GM12878 (cell line): ENCODE measurements around the gene RAB44. TPM values are rescaled to one million over a fixed set of nuclear protein-coding genes. Genes with fewer than 3 reads are reported as not detected.
A peak's percentile ranks its signal among the peaks of the same experiment; 100 is the strongest.

Experiments
- ATAC-seq: fragments of 200-7000 bp; cut with Tn5 transposase; 3 replicates; pipeline ENCODE4 v1.9.1; 2020; ENCODE audit warnings: mild to moderate bottlenecking, moderate library complexity
- BruUV-seq: library from RNA; stranded (reverse); fragments of 400-500 nt; replicated peaks from 2 replicates; lab custom pipeline; 2021; lab: Mats Ljungman, UMichigan
- CTCF ChIA-PET: fragments of 300-600 bp; sonication (Branson Sonifier 250); formaldehyde crosslinking; extraction: SDS; loops from one replicate; lab custom pipeline; 2021; ENCODE audit warnings: inconsistent platforms; lab: Yijun Ruan, JAX
- POLR2A ChIA-PET: fragments of 350-600 bp; formaldehyde crosslinking; extraction: SDS; loops from one replicate; lab custom pipeline; 2021; ENCODE audit warnings: inconsistent platforms; lab: Charles Lee
- RAD21 ChIA-PET: fragments of 300-600 bp; sonication (Branson Sonifier 250); formaldehyde crosslinking; loops from one replicate; lab custom pipeline; 2023; ENCODE audit warnings: antibody characterized with exemption; ENCODE audit not compliant: unreplicated experiment; lab: Charles Lee
- SMC1A ChIA-PET: fragments of 300-600 bp; sonication (Branson Sonifier 250); formaldehyde crosslinking; loops from one replicate; lab custom pipeline; 2023; ENCODE audit not compliant: unreplicated experiment, uncharacterized antibody; lab: Charles Lee
- DNase-seq: peaks from one replicate; pipeline ENCODE4 v3.0.0-alpha.2; 2011; ENCODE audit warnings: low read depth, low spot score
- FAIRE-seq: peaks from 3 replicates; lab custom pipeline; 2011; peaks lifted over from hg19 to GRCh38; lab: Jason Lieb, UNC
- H2AFZ ChIP-seq: 2 replicates; pipeline ENCODE4 v1.6.0; 2011; ENCODE audit warnings: low read depth, low read length, control low read depth; ENCODE audit not compliant: control insufficient read depth
- H3K27ac ChIP-seq: 2 replicates; pipeline ENCODE4 v1.5.1; 2011; ENCODE audit warnings: control low read depth; ENCODE audit not compliant: control insufficient read depth, insufficient read depth
- H3K27me3 ChIP-seq, 2 experiments: replicated peaks in 1 of 2; 2 replicates each; pipeline versions ENCODE4 v1.6.0 to v1.6.1; 2011; ENCODE audit warnings: low read length in 1 of 2; ENCODE audit not compliant: control insufficient read depth in 2 of 2, insufficient read depth in 2 of 2
- H3K36me3 ChIP-seq, 2 experiments: 2 replicates each; pipeline ENCODE4 v1.5.1; 2011; ENCODE audit warnings: low read length in 1 of 2; ENCODE audit not compliant: control insufficient read depth in 2 of 2, insufficient read depth in 2 of 2
- H3K4me1 ChIP-seq: 2 replicates; pipeline ENCODE4 v1.6.1; 2011; ENCODE audit warnings: mild to moderate bottlenecking, low read length, moderate library complexity, mixed read lengths; ENCODE audit not compliant: control insufficient read depth, insufficient read depth
- H3K4me2 ChIP-seq: 2 replicates; pipeline ENCODE4 v1.6.0; 2011; ENCODE audit warnings: control low read depth; ENCODE audit not compliant: control insufficient read depth, insufficient read depth
- H3K4me3 ChIP-seq: fragments of 200-600 bp; sonication (generic); 2 replicates; pipeline ENCODE4 v1.5.1; 2016
- H3K79me2 ChIP-seq: 2 replicates; pipeline ENCODE4 v1.6.0; 2011; ENCODE audit warnings: low read length; ENCODE audit not compliant: control insufficient read depth, insufficient read depth
- H3K9ac ChIP-seq: 2 replicates; pipeline ENCODE4 v1.8.0; 2011; ENCODE audit warnings: low read length, control low read depth, mixed read lengths; ENCODE audit not compliant: control insufficient read depth, insufficient read depth
- H3K9me3 ChIP-seq: replicated peaks from 3 replicates; pipeline ENCODE4 v1.5.1; 2011; ENCODE audit warnings: mild to moderate bottlenecking, low read length; ENCODE audit not compliant: control insufficient read depth, insufficient read depth
- H4K20me1 ChIP-seq: 2 replicates; pipeline ENCODE4 v1.6.0; 2011; ENCODE audit not compliant: control insufficient read depth, insufficient read depth
- BMI1 ChIP-seq: fragments of 450-650 bp; IDR thresholded peaks from 2 replicates; pipeline ENCODE4 v1.6.1; 2016; ENCODE audit warnings: mild to moderate bottlenecking, moderate library complexity, borderline replicate concordance
- ETV6 ChIP-seq, 2 experiments: fragments of 450-650 bp in 1 of 2; IDR thresholded peaks in 1 of 2; conservative IDR thresholded peaks in 1 of 2; 2 replicates each; pipeline ENCODE4 v1.6.1; 2014; ENCODE audit warnings: antibody characterized with exemption in 1 of 2, borderline replicate concordance in 1 of 2, low read depth in 1 of 2, mild to moderate bottlenecking in 1 of 2, moderate library complexity in 1 of 2
- GATAD2B ChIP-seq: fragments of 450-650 bp; conservative IDR thresholded peaks from 2 replicates; pipeline ENCODE4 v1.6.1; 2017; ENCODE audit warnings: low read depth, mild to moderate bottlenecking, moderate library complexity
- NFYB ChIP-seq: IDR thresholded peaks from 2 replicates; pipeline ENCODE4 v1.6.1; 2011; ENCODE audit warnings: low read depth, mild to moderate bottlenecking, low read length, improper control_type of control experiment, moderate library complexity; ENCODE audit not compliant: insufficient read depth
- SMAD1 ChIP-seq: fragments of 450-650 bp; IDR thresholded peaks from 2 replicates; pipeline ENCODE4 v1.6.1; 2018; ENCODE audit warnings: mild to moderate bottlenecking, low read depth; ENCODE audit not compliant: partially characterized antibody
- SMC3 ChIP-seq: IDR thresholded peaks from 2 replicates; pipeline ENCODE4 v1.6.1; 2011; ENCODE audit warnings: low read length, improper control_type of control experiment, borderline replicate concordance
- ZNF274 ChIP-seq: IDR thresholded peaks from one replicate; pipeline ENCODE4 v1.8.0; 2011; ENCODE audit not compliant: insufficient read length, insufficient read depth
- WGBS: methylation state at CpG from one replicate; pipeline ENCODE4 v1.1.6; 2016; ENCODE audit warnings: low lambda C conversion rate; ENCODE audit not compliant: insufficient replicate concordance, insufficient coverage; ENCODE audit errors: missing lambda C conversion rate; 5-methylcytosine and 5-hydroxymethylcytosine counted together
- in situ Hi-C: fragments of 300-500 bp; cut with MboI; formaldehyde crosslinking; loops from 9 replicates; pipeline ENCODE4 v1.14.3; 2018; ENCODE audit warnings: mixed read lengths
- intact Hi-C: fragments of 100-400 bp; cut with micrococcal nuclease; formaldehyde crosslinking; loops from one replicate; pipeline ENCODE4 v1.14.2; 2022; ENCODE audit not compliant: unreplicated experiment
- polyA plus RNA-seq, 11 experiments: library from polyadenylated mRNA; depleted of rRNA in 4 of 11; unstranded in 6 of 11; stranded (reverse) in 5 of 11; fragments of >200 nt; fragmentation: Nextera tagmentation in 4 of 11; fragmentation: Illumina TruSeq in 1 of 11; extraction: Ambion mirVana in 4 of 11; extraction: Trizol in 1 of 11; gene quantifications; 1 replicate in 1 of 11; 2 replicates in 10 of 11; pipeline versions ENCODE4 v1.2.1 to v1.2.3, GENCODE V29; 2011 to 2016; ENCODE audit warnings: inconsistent platforms in 2 of 11, missing spikeins in 2 of 11, low read depth in 1 of 11
- total RNA-seq, 4 experiments: library from RNA; depleted of rRNA in 3 of 4; stranded (reverse); fragments of >200 nt in 3 of 4; fragmentation: Illumina TruSeq in 1 of 4; extraction: Trizol in 1 of 4; gene quantifications; 2 replicates each; pipeline versions ENCODE4 v1.2.1 to v1.2.3, GENCODE V29; 2013 to 2021
- TF ChIP-seq, protein P1 (sequence below): fragments of 450-650 bp; IDR thresholded peaks from 2 replicates; pipeline ENCODE4 v1.6.1; 2017; ENCODE audit warnings: borderline replicate concordance
- TF ChIP-seq, protein P2 (sequence below): fragments of 450-650 bp; IDR thresholded peaks from 2 replicates; pipeline ENCODE4 v1.6.1; 2018; ENCODE audit warnings: borderline replicate concordance, mild to moderate bottlenecking; ENCODE audit not compliant: partially characterized antibody

RAB44 gene
- total and polyA plus RNA-seq, 10 of the 15 experiments (the other 5 are each of a cell fraction or from before 2014, with no cell fraction given), result 0.01 to 0.08 (median 0.05) TPM; not detected in 2

DNA sequence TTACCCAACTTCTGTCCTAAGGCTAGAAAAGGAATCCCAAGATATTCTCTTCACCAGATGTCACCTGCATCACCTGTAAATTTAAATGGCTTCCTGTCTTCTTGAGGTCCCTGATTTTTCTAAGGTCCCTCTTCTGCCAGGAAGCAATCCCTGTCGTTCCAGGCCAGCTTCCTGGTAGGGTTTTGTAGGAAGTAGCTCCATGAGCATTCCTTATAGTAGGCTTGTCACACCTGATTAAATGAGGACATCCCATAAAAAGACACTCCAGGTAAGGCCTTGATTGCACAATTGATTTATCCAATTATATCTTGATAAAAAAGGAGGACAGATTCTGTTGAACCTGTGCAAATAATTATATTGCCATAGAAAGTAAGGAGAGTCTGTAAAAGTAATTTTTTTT, 8.7 kb downstream of the RAB44 start:
- FAIRE-seq (no peak), DNase-seq (no peak), ATAC-seq (no peak)
- in situ Hi-C loops, result no loop called here
- Histone ChIP-seq H3K27ac (no peak overlapping the region), H3K9me3 (no peaks in the 10 kb centered on the region), H2AFZ (no peak overlapping the region), H3K4me1 (no peaks in the 10 kb centered on the region), H3K4me3 (no peak overlapping the region), H3K4me2 (no peak overlapping the region), H4K20me1 (no peaks in the 10 kb centered on the region), H3K36me3 (no peaks in the 10 kb centered on the region), H3K79me2 (no peaks in the 10 kb centered on the region), H3K9ac (no peak overlapping the region), H3K27me3 (no peaks in the 10 kb centered on the region)
- ChIA-PET RAD21 (interaction anchor here (0.8 to 1.2 kb wide), 3 partner anchors 18 to 39 kb away, joined by 3 to 5 read pairs (median 3); no protein-coding TSS in a partner anchor), SMC1A (interaction anchor here (1.1 to 1.5 kb wide), 3 partner anchors 18 to 60 kb away, joined by 3 to 4 read pairs (median 4); no protein-coding TSS in a partner anchor), POLR2A (no interaction called here), CTCF (interaction anchor here (0.9 to 1.9 kb wide), 3 partner anchors 25 to 91 kb away, joined by 3 to 5 read pairs (median 5); no protein-coding TSS in a partner anchor)
- intact Hi-C loops, result no loop called here
- TF ChIP-seq SMC3 (no peak), ZNF274 (no peak)
- BruUV-seq, result no TSS peak
- WGBS, result 0% methylated on average over 1 of the region's 1 CpG

DNA sequence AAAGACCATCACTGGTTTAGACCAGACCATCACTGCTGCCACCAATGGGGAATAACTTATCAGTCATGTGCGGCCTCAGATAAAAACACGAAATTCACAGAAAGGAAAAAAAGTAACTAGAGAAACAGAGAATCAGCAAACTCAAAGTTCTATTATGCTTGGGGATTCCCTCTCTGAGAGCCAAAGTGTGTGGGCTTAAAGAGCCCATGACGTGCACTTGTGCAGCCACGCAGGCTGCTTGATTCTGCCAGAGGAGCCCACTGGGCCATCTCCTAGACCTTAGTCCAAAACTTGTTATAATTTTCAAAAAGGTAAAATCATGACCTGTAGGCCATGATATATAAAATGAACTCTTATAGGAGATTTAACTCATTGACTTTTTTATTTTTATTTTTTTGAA, 15.2 kb downstream of the RAB44 start:
- intact Hi-C loops, result no loop called here
- H3K27me3 ChIP-seq, result no peaks in the 10 kb centered on the region
- H3K9ac ChIP-seq, result no peak overlapping the region
- no peak overlapping the region for H3K4me2 ChIP-seq
- BruUV-seq, result no TSS peak
- H3K4me1 ChIP-seq, result peaks cover 3% of the 10 kb centered on the region; the same call in 1 of the 2 replicates
- FAIRE-seq (no peak), DNase-seq (no peak), ATAC-seq (peak; percentile 55)
- H3K36me3 ChIP-seq, result no peaks in the 10 kb centered on the region
- no peaks in the 10 kb centered on the region for H3K79me2 ChIP-seq
- in situ Hi-C loops, result no loop called here
- ChIA-PET SMC1A (interaction anchor here (1.0 to 2.4 kb wide), 2 partner anchors 42 to 46 kb away, joined by 5 to 14 read pairs; no protein-coding TSS in a partner anchor), POLR2A (no interaction called here), CTCF (interaction anchor here (0.8 to 1.6 kb wide), 3 partner anchors 14 to 88 kb away, joined by 3 to 4 read pairs (median 4); no protein-coding TSS in a partner anchor), RAD21 (no interaction called here)
- no peak overlapping the region for H2AFZ ChIP-seq
- no peaks in the 10 kb centered on the region for H4K20me1 ChIP-seq
- 16% methylated on average over 4 of the region's 4 CpGs for WGBS
- no peak overlapping the region for H3K27ac ChIP-seq
- no peak overlapping the region for H3K4me3 ChIP-seq
- H3K9me3 ChIP-seq, result no peaks in the 10 kb centered on the region
- TF ChIP-seq SMC3 (no peak), NFYB (no peak), ETV6 (conservative IDR thresholded peaks at IDR 0.05 in 1 of 2, IDR thresholded peaks at IDR 0.05 in 1 of 2; ENCODE audit: borderline replicate concordance in 1 of 2, low read depth in 1 of 2) (no peak), BMI1 (no peak), GATAD2B (no peak), SMAD1 (no peak)
- TF ChIP-seq, protein P1, sequence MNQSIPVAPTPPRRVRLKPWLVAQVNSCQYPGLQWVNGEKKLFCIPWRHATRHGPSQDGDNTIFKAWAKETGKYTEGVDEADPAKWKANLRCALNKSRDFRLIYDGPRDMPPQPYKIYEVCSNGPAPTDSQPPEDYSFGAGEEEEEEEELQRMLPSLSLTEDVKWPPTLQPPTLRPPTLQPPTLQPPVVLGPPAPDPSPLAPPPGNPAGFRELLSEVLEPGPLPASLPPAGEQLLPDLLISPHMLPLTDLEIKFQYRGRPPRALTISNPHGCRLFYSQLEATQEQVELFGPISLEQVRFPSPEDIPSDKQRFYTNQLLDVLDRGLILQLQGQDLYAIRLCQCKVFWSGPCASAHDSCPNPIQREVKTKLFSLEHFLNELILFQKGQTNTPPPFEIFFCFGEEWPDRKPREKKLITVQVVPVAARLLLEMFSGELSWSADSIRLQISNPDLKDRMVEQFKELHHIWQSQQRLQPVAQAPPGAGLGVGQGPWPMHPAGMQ, result no peak
- TF ChIP-seq, protein P2, sequence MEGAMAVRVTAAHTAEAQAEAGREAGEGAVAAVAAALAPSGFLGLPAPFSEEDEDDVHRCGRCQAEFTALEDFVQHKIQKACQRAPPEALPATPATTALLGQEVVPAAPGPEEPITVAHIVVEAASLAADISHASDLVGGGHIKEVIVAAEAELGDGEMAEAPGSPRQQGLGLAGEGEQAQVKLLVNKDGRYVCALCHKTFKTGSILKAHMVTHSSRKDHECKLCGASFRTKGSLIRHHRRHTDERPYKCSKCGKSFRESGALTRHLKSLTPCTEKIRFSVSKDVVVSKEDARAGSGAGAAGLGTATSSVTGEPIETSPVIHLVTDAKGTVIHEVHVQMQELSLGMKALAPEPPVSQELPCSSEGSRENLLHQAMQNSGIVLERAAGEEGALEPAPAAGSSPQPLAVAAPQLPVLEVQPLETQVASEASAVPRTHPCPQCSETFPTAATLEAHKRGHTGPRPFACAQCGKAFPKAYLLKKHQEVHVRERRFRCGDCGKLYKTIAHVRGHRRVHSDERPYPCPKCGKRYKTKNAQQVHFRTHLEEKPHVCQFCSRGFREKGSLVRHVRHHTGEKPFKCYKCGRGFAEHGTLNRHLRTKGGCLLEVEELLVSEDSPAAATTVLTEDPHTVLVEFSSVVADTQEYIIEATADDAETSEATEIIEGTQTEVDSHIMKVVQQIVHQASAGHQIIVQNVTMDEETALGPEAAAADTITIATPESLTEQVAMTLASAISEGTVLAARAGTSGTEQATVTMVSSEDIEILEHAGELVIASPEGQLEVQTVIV, result no peak
